ENCODE measurements around the gene NAIF1. TPM values are rescaled to one million over a fixed set of nuclear protein-coding genes. Genes with fewer than 3 reads are reported as not detected.
A peak's percentile ranks its signal among the peaks of the same experiment; 100 is the strongest.

Gene NAIF1
- total RNA-seq, 1 experiment from 2014 or later = 17.9 TPM

DNA sequence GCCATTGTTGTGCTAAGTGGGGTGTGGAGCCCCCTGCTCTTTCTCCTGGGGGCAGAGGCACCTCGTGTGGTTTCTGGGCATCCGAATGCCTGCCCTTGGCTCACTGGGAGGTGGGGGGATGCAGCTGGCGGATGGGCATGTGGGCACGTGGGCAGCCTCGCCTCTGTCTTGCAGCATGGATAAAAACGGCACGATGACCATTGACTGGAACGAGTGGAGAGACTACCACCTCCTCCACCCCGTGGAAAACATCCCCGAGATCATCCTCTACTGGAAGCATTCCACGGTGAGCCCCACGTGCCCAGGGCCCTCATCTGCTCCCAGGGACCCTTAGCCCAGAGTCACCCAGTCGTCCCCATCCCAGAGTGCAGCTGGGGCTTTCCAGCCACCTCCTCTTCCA is 35.1 kb upstream of the NAIF1 start:
- DNase-seq (ENCODE audit: low spot score) = no peak

DNA sequence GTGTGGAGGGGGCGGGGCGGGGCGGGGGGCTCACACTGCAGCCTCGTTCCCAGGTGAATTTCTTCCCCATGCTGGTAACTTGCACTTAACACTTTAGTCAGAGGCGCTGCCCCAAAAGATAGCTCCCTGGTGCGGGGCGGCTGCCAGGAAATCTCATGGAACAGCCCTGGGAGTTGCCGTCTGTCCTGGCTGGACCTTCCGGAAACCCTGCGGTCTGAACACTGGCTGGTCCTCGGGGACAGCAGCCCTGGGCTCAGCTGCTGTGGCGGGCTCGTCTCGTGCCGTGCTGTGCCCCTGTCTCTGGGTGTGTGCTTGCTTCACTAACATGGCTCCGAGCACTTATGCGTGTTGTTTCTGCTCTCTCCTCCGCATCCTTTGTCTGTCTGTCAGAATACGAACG is 34.6 kb upstream of the NAIF1 start:
- no peak for DNase-seq (ENCODE audit: low spot score)

DNA sequence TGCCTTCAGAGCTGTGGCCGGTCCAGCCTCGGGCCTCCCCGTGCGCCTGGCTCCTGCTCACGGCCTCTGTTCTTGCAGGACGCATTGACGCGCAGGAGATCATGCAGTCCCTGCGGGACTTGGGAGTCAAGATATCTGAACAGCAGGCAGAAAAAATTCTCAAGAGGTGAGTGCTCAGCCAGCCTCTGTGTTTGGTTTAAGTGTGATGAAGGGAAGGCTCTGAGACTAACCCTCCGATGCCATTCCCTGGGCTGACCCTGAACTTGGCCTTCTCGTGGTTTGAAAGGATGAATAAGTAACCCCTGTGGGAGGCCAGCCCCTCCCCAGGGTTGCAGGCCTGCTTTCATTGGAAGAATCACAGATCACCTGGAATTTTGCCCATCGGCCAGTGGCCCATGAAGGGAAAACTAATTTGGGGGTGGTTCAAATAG is 34.1 kb upstream of the NAIF1 start:
- no peak for DNase-seq (ENCODE audit: low spot score)

DNA sequence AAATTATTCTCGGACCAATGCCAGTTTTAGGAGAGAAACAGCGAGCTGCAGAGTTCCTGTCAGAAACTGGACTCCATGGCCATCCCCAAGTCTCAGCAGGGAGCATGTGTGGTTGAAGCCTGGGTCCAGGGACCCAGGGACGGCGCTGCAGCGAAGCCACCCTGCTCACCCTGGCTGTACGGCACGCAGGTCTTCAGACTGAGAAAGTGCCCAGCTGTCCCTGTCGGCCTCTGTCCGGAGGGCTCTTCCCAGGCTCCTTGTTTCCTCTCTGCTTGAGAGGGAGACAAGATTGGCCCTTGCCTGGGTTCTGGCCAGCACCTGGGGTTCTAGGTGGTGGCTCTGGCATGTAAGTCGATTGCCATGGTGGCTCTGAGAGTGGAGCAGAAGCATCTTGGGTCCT is 33.5 kb upstream of the NAIF1 start:
- DNase-seq (ENCODE audit: low spot score) = no peak

DNA sequence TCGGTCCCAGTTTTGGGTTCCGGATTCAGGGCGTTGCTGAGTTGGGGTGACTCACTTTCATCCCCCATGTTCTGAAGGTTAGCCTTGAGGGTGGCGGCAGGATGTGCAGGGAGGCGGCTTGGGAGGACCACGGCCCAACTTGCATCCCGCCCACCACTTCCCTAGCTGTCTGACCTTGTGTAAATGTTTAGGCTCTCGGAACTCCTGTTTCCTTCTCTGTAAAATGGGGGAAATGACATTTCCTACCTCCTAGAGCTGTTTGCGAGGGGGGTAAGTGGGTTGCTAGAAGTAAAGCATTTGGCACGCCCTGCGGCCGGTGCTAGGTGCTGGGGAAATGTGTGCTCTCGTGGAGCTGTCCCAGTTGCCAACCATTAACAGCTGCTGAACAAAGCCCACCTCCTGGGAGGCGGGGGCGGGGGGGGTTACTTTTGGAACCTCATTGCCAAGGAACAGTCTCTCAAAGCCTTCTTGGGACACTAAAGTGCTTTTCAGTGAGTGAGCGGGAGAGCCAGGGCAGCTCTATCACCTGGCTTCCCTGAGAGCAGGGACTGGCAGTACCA is 32.9 kb upstream of the NAIF1 start:
- DNase-seq (ENCODE audit: low spot score) = no peak

DNA sequence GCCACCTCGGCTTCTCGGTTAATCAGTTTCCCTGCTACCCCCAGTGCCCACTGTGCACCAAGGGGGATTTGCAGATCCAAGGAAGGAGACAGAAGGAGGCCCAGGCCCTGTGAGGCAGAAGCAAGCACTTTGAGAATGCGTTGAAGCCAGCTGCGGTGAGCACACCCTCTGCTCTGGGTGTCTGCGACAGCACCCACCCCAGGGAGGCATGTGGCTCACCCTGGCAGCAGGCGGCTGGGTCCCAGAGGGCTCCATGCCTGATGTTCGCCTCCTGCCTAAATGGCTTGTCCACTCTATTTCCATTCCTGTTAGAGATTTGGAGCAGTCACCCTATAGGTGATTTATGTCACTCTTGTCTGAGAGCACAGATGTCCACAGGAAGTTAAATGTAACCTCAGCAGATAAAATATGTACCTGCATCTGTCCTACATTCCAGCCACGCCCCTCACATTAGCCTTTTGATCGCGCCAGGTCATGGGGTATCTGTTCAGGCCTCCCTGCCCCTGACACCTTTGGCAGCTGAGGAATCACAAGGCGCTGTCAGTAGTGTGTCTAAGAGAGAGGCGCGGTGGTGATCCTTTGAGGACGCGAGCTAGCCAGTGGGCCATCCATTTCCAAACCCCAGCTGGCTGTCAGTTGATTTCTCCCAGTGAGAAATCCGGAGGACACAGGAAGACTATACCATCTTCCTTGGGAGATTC is 32.3 kb upstream of the NAIF1 start:
- DNase-seq (ENCODE audit: low spot score) = peak; percentile 64

DNA sequence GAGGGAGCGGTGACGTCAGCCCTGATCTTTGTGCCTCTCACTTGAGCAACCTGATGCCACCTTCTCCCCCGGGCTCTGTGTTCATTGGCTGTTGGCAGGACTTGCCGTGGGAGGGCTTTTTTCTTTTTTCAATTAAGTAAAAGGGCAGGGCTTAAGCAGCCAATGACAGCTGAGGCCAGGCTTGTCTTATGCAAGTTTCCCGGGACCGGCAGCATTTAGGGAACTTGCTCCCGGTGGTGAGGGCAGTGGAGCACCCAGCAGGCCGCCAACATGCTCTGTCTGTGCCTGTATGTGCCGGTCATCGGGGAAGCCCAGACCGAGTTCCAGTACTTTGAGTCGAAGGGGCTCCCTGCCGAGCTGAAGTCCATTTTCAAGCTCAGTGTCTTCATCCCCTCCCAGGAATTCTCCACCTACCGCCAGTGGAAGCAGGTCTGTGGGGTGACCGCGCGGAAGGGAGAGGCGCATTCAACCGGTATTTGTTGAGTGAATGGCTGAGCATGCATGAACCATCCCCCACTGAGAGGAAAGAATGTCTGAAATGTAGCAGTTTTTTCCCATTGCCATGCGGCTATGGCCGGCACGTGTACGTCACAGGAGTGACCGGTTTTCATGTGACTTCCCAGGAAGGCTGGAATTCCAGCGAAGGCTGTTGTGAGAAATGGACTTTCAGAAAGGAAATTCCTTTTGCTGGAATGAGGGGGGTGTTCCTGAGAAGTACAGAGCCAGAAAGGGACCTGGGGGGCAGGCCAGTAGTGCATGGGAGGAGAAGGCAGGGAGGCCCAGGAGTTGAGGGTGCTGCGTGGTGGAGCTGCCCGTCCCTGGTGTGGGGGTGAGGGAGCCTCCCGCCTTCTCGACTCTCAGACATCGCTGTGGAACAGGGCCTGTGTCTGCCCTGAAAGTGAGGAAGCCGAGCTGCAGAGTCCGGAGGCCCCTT is 31.4 kb upstream of the NAIF1 start:
- DNase-seq (ENCODE audit: low spot score) = peak; percentile 97

DNA sequence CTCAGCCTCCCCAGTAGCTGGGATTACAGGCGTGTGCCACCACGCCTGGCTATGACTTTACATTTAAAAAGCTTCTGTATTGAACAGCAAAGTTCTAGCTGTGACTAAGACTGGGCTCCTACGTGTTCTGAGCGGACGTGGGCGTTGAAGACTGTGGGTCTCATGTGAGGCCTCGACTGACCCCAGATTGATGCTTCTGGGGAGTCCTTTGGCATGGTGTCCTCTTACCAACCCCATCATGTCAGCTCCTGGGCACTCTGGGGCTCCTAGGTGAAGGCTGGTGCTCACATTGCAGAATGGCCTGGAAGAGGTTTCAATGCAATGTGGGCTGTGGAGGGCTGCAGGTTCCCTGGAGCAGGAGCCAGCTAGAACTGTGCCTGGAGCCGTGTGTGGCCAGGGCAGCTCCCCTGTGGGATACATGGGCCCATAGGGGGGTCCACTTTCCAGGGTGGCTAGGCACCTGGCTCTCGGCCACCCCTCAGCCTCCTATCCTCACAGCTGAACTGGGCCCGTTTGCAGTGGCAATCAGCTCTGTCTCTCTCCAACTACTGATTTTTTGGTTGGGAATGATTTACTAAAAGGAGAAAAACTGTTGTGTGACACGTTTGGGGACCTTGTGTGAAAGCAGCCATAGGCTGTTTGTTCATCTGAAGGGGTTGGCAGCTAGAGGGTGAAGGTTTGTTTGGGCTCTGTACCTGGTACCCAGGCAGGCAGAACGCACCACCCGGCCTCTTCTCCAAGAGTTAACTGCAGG is 30.6 kb upstream of the NAIF1 start:
- no peak for DNase-seq (ENCODE audit: low spot score)

DNA sequence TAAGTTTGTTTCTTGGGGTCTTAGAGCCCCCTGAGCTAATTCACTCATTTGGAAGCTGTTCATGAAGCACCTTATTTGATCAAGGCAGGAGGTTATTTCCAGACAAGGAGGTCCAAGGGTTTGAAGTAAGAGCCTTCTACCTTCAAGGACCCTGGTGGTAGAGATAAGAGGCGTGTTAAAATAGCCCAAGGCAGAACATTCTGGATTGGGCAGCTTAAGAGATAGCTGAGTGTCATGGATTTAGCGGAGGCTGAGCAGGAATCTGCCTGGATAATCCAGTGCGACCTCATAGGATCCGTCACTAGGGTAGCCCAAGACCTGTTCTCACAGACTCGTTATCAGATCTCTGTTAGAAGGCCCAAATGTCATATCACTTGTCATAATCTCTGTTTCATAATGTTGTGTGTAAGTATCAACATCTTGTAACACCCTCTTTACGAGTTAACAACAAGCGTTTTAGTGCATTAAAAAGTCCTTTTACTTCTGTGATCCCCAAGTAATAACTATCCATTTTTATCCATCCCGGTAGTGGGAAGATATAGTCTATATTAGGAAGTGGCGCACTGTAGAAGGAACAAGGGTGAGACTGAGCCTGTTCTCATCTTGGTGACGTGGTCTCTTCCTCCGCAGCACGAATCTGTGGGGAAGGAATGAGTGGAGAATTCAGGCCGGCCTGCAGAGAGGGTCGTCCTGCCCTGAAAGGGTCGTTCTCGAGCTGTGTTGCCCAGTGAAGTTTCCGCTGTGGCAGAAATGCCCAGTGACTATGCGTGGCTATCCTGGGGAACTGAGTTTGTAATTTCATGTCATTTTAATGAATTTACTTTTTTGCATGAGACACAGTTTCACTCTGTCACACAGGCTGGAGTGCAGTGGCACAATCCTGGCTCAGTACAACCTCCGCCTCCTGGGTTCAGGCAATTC is 29.8 kb upstream of the NAIF1 start:
- DNase-seq (ENCODE audit: low spot score) = no peak

DNA sequence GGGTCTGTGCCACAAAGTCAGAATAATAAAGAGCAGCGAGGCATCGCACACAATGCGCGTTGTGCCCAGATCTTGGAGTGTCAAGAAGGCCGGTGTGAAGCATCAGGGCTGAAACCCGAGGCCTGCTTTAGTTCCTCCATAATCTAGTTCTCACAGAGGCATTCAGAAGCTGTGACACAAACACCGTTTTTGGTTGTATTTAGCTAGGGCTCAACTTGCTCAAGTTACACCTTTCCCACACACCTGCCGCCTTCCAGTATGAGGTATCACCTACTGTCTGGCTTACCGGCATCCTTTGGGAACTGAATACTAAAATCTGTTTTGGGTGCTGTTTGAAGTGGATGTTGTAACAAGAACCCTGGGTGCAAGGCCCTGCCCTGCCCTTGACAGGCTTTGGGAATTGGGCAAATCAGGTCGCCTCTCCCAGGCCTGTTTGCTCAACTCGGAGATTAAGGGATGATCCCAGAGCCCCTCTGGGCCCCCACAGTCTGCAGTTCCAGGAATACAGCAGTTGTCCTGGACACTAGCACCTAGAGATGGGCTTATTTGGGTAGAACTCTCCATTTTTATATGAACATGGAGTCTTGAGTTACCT is 27.9 kb upstream of the NAIF1 start:
- DNase-seq (ENCODE audit: low spot score) = no peak

DNA sequence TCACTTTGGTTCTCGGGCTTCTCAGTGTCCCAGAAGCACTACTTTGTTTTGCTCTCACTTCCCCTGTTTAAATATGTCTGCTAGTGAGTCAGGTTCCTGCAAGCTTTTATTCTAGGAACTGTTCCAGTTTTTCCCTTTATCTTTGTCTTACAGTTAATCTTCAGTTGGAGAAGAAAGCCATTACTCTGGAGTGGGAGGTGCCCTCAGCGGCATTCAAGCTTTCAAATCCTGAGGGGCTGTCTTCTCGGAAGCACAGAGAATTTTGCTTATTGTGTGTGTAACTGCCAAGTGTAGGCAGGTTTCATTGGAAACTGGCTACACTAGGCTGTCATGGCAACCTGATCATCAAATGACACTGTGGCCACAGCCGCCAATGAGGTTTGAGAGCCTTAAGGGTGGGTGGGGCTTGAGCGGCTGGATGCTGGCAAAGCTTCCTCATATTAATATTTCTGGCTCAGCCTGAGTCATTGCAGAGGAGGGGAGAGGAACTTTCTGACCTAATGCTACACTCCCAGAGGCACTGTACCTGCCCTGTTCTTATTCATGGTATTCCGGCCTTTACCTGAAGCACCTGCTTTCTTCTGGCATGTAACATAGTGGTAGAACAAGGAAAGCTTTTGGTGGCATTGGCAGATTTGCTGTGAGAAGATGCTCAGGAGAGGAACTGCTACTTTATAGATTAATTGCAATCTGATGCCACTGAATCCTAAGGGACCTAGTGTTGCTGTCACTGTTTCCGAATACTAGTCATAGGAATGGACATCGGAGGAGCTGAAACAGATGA is 27.2 kb upstream of the NAIF1 start:
- DNase-seq (ENCODE audit: low spot score) = peak; percentile 98

DNA sequence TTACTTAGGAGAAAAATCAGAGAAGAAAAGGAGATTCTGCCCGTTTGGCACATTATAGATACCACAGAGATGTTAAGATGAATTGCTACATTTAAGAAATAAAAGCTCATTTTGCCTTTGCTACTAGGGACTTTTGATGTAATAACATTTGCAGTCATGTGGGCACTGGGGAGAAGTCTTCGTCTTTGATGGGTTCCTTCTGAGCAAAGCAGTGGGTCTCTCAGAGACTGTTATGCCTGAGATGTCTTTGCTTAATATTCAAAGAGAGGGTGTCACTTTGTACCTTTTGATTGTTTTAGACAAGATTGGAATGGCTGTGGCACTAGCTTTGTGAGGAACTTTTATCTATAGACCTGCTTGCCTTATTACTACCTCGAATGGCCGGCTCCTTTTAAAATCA is 25.9 kb upstream of the NAIF1 start:
- DNase-seq (ENCODE audit: low spot score) = no peak

DNA sequence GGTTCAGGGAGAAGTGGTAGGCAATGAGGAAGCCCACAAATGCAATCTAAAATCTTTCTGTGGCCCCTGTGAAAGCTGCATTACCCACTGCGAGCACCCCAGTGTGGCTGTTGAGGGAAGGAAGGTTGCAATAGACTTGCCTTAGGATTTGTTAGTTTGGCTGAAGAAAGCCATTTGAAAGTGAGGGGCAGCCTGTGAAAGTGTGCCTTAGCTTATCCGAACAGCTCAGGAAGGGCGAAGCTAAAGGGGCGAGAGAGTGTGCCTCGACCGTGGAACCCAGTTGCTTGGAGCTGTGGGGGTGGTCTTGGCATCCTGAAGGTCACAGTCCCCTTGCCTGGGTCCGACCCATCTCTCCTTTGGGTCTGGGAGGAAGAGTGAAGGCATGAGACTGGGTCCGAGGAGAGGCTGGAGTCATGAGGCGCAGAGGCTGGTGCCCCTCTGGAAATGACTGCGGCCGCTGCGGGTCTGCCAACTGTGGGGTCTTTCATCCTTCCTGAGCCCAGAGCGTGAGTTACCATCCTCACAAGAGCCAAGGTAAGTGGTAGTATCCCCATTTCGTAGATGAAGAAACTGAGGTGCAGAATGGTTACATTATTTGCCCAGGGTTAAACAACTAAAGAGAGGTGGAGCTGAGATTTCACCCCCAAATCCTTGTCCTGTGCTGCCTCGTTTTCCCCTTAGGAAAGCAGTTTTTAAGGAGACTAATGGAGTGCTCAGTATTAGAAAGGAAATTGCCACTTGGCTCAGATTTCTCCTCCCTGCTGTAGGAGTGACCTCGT is 25.3 kb upstream of the NAIF1 start:
- DNase-seq (ENCODE audit: low spot score) = no peak

DNA sequence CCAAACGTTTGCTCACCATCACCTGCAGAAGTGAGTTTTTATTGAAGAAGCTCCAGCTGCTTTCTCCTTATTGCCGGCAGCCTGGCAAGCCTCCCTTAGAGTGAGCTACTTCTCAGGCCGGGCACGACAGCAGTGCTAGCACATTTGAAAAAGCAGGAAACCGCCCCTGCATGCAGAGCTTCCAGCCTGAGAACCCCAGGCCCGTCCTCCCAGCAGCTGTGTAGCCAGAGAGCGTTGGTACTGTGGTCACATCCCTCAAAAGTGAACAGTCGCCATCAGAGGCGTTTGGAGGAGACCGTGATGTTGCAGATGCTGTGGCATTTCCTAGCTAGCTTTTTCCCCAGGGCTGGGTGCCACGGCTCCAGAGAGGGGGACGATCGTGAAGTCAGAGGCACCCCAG is 24.5 kb upstream of the NAIF1 start:
- DNase-seq (ENCODE audit: low spot score) = no peak

DNA sequence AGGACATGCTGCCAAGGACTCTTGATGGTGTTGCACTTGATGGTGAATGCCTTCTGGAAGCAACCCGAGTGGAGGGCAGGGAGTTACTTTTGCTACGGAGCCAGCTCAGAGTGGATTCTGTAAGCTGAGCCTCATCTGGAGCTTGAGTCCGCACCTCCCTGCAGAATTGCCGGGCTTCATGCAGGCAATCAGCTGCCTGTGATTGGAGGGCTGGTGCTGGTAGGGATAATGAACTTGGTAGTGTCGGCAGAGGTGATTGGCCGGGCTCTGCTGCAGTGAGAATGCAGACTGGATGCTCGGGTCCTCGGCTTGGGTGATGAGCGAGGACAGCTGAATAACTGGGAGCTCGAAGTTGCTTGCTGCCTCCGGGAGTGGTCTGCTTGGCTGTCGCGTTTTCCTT is 24.0 kb upstream of the NAIF1 start:
- DNase-seq (ENCODE audit: low spot score) = no peak

DNA sequence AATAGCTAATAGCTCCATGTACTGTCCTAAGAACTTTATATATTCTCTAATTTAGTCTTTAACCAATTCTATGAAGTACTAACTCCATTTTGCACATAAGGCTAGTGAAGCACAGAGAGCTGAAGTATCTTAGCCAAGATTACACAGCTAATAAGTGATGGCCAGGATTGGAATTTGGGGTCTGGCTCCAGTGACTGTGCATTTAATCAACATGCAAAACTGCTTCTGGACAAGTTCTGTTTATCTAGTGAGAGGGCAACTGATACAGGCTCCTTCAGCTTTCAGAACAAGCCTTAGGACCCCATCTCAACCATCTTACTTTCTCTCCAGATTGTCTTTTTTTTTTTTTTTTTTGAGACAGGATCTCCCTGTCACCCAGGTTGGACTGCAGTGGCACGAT is 22.2 kb upstream of the NAIF1 start:
- no peak for DNase-seq (ENCODE audit: low spot score)

DNA sequence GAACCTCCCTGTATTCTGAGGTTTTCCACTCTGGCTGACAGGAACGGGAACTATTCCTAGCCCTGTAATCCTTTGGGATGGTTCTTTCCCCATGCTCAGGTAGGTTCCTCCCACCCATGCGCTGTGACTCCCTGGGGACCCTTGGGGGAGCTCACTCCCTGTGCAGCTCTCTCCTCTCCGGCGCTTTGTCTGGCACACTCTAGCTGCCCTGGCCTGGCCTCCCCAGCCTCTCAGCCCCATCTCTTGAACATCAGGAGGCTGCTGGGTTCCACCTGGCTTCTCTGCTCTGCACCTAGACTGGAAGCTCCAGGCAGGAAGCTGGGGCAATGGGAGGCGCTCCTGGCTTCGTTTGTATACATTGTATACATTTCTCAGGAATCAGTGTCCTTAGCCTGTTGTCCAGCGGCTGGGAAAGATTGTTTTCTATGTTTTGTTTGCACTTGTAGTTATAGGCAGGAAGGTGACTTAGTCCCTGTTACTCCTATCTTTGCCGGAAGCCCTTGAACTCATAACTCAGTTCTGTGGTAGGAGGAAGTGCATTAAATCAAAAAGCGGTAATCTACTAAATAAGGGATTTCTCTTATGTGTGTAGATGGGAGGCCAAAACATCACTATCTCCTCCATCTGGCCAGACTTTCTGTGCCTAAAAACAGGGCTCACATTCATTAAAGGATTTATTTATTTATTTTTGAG is 21.3 kb upstream of the NAIF1 start:
- no peak for DNase-seq (ENCODE audit: low spot score)

DNA sequence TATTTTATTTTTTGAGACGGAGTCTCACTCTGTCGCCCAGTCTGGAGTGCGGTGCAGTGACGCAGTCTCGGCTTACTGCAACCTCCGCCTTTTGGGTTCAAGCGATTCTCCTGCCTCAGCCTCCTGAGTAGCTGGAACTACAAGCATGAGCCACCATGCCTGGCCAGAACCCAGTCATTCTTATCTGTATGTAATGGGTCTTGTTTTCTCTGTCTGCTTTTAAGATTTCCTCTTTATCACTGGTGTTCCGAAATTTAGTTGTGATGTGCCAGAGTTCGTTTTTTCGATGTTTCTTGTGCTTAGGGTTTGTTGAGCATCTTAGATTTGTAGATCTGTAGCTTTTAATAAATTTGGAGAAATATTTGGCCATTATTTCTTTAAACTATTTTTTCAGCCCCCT is 20.1 kb upstream of the NAIF1 start:
- DNase-seq (ENCODE audit: low spot score) = no peak
